Rectal smooth muscle tissue (tissue), 1 donor: ENCODE data around the gene MC5R.

ENCODE experiments used
- H3K27ac ChIP-seq: one replicate; pipeline ENCODE4 v1.7.0; 2013; ENCODE audit warnings: low read depth, low read length, inconsistent platforms
- H3K27me3 ChIP-seq: one replicate; pipeline ENCODE4 v1.7.0; 2013; ENCODE audit warnings: low read length; ENCODE audit not compliant: control insufficient read depth, insufficient read depth
- H3K36me3 ChIP-seq: one replicate; pipeline ENCODE4 v1.7.0; 2013; ENCODE audit warnings: low read length; ENCODE audit not compliant: control insufficient read depth, insufficient read depth
- H3K4me1 ChIP-seq: one replicate; pipeline ENCODE4 v1.7.0; 2013; ENCODE audit warnings: low read length; ENCODE audit not compliant: control insufficient read depth, insufficient read depth
- H3K4me3 ChIP-seq: one replicate; pipeline ENCODE4 v1.7.0; 2013; ENCODE audit warnings: low read length
- H3K9ac ChIP-seq: one replicate; pipeline ENCODE4 v1.7.0; 2013; ENCODE audit warnings: low read length

Gene MC5R

DNA sequence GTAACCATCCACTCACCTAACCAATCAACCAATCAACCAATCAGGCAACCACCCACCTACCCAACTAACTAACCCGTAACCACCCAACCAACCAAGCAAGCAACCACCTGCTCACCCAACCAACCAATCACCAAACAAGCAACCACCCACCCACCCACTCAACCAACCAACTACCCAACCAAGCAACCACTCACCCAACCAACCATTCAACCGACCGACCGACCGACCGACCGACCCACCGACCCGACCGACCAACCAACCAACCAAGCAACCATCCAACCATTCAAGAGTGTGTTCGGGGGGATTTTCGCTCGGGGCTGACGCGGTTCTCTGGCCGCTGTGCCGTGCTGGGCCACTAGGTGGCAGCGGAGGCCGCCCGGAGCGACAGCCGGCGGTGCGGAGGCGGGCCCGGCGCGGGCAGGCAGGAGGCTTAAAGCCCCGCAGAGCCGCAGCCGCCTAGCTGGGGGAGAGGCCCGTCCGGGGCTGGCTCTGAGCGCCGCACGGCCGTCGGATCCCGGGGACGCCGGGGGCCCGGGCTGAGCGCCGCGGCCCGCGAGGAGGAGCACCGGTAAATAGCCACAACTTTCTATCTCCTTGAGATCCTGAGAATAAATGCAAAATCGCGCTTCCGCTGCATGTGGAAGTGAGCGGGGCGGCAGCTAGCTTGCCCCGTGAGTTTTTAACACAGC is at the start of gene MC5R:
Gene MC5R, plus strand, starts transcription at position 443 of the 689 bp plus-strand sequence. CDS start 1,617 bp downstream, outside the sequence.
- peak within 1 kb of the TSS; percentile 60 for H3K4me3 ChIP-seq
- H3K27me3 ChIP-seq = peaks cover 8% of the 10 kb centered on the region
- no peak within 1 kb of the TSS for H3K9ac ChIP-seq
- no peaks in the 10 kb centered on the region for H3K4me1 ChIP-seq
- H3K27ac ChIP-seq = no peak within 1 kb of the TSS
- H3K36me3 ChIP-seq = no peaks in the 10 kb centered on the region

- Histone ChIP-seq H3K4me1 (no peaks in the 10 kb centered on the region), H3K27ac (no peak overlapping the region), H3K9ac (no peak overlapping the region), H3K4me3 (no peak overlapping the region), H3K27me3 (no peaks in the 10 kb centered on the region), H3K36me3 (no peaks in the 10 kb centered on the region)
Measured at GRCh38 chr18:13775058-13775457, 48.9 kb upstream of the MC5R start.

GRCh38 chr18:13791181-13791580 is 32.8 kb upstream of the MC5R start:
- no peaks in the 10 kb centered on the region for H3K4me1 ChIP-seq
- H3K4me3 ChIP-seq = no peak overlapping the region
- no peak overlapping the region for H3K27ac ChIP-seq
- H3K27me3 ChIP-seq = no peaks in the 10 kb centered on the region
- no peak overlapping the region for H3K9ac ChIP-seq
- H3K36me3 ChIP-seq = no peaks in the 10 kb centered on the region

DNA sequence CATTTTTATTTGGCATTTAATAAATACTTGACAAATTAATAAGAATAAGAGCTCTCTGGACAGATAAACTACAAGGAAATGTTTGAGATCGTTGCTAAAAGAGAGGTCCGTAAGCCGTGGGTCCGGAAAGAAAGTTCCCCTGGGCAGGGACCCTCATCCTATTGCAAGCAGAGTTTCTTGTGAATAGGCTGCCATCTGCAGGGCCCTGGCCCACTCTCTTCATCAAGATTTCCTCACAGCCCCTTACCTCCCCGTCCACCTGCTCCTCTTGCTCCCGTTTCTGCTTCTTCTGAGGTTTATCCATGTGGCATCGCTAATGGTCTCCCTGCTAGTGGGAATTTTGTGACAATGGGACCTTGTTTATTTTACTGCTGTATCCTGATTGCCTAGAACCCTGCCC is 30.1 kb upstream of the MC5R start:
- Histone ChIP-seq H3K4me1 (no peaks in the 10 kb centered on the region), H3K36me3 (no peaks in the 10 kb centered on the region), H3K27ac (no peak overlapping the region), H3K4me3 (no peak overlapping the region), H3K9ac (no peak overlapping the region), H3K27me3 (no peaks in the 10 kb centered on the region)

GRCh38 chr18:13796515-13796914 is 27.4 kb upstream of the MC5R start:
- Histone ChIP-seq H3K27me3 (no peaks in the 10 kb centered on the region), H3K36me3 (no peaks in the 10 kb centered on the region), H3K4me3 (no peak overlapping the region), H3K9ac (no peak overlapping the region), H3K4me1 (no peaks in the 10 kb centered on the region), H3K27ac (no peak overlapping the region)

- Histone ChIP-seq H3K27ac (no peak overlapping the region), H3K27me3 (no peaks in the 10 kb centered on the region), H3K4me3 (no peak overlapping the region), H3K9ac (no peak overlapping the region), H3K36me3 (no peaks in the 10 kb centered on the region), H3K4me1 (no peaks in the 10 kb centered on the region)
Measured at GRCh38 chr18:13797157-13797611, 26.8 kb upstream of the MC5R start.

DNA sequence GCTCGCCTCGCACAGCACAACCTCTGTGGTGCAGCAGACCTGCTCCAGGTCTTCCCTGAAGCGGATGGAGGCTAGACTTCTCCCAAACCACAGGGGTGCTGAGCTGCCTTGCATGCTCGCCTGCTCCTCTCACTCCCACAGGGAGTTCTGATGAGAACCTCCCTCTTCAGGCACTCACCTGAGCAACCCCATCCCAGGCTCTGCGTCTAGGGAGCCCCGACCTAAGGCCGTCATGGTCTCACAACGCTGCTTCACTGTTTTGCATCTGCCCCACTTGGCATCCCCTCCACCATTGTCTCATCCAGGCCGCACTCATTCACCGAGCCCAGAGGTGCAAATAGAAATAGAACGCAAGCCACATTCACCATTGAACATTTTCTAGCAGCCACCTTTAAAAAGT is 24.6 kb upstream of the MC5R start:
- no peak overlapping the region for H3K4me3 ChIP-seq

DNA sequence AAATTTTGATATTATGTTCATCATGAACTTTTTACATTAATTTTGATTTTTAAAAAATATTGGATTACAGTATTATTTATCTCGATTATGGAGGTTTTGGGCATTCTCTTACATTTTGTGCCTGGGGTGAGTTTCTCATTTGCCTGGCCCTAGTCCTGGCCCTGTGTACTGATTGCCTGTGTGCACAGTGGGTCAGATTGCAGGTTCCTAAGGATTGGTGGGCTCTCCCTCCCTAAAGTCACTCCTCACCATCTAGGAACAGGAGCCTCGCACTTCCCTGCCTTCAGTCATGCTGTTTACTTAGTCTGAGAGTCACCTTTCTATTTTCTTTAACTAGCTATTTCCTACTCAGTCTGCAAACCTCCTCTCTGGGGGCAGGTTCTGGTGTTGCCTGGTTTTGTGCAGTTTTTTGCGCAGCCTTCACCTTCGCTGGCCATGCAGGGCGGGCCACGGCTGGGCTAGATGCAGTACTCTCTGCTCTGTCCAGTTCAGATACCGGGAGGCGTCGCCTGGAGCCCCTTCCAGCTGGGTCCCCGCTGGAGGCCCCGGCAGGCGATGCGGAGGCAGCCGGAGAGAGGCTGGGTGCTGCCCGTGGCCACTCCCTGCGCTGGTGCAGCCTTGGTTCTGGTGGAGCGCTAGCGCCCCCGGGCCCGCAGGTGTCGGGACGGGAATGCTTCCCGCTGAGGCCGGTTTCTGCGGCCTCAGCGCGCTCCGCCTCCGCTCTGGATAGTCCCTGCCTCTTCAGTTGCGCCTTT is 23.3 kb upstream of the MC5R start:
- H3K27me3 ChIP-seq = no peaks in the 10 kb centered on the region
- no peak overlapping the region for H3K9ac ChIP-seq
- no peak overlapping the region for H3K27ac ChIP-seq
- peak overlapping the region; percentile 58 for H3K4me3 ChIP-seq
- no peaks in the 10 kb centered on the region for H3K4me1 ChIP-seq
- H3K36me3 ChIP-seq = no peaks in the 10 kb centered on the region

More for the DNA sequence above, 24.6 kb upstream of the MC5R start:
- H3K27ac ChIP-seq = no peak overlapping the region
- no peaks in the 10 kb centered on the region for H3K36me3 ChIP-seq
- no peak overlapping the region for H3K9ac ChIP-seq
- H3K4me1 ChIP-seq = no peaks in the 10 kb centered on the region
- H3K27me3 ChIP-seq = no peaks in the 10 kb centered on the region

DNA sequence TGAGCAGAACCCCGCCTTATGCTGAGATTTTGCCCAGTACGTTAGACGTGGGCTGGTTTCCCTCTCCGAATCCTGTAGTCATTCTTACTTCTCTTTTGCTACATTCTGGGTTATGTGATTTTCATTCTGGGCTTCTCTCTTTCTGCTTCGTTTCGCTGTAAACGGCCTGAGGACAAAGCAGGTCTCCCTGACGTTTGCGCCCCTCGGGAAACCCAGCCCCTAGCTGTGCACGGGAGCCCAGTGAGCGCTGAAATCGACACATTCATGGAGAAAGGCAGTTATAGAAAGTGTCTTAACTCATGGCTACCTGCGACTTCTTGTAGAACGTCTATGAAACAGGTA is 22.7 kb upstream of the MC5R start:
- no peaks in the 10 kb centered on the region for H3K27me3 ChIP-seq
- no peaks in the 10 kb centered on the region for H3K4me1 ChIP-seq
- peak overlapping the region; percentile 58 for H3K4me3 ChIP-seq
- H3K27ac ChIP-seq = no peak overlapping the region
- H3K36me3 ChIP-seq = no peaks in the 10 kb centered on the region
- no peak overlapping the region for H3K9ac ChIP-seq

DNA sequence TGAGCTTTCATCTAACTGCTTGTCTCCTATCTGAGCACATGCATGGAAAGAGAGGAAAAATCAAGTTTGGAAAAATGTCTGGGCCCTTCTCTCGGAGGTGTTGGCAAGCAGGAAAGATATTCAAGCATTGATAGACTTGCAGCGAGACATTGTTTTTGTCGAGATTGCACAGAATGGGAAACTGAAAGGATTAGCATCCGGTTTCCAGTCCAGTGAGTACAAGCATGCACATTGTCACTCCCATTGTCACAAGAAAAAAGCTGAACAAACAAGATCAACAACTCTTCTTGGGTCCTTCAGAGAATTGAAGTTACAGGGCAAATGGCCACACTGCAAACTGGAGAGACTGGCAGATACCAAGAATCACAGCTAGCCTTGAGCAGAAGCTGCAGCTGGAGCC is 19.6 kb upstream of the MC5R start:
- no peak overlapping the region for H3K27ac ChIP-seq
- no peaks in the 10 kb centered on the region for H3K27me3 ChIP-seq

DNA sequence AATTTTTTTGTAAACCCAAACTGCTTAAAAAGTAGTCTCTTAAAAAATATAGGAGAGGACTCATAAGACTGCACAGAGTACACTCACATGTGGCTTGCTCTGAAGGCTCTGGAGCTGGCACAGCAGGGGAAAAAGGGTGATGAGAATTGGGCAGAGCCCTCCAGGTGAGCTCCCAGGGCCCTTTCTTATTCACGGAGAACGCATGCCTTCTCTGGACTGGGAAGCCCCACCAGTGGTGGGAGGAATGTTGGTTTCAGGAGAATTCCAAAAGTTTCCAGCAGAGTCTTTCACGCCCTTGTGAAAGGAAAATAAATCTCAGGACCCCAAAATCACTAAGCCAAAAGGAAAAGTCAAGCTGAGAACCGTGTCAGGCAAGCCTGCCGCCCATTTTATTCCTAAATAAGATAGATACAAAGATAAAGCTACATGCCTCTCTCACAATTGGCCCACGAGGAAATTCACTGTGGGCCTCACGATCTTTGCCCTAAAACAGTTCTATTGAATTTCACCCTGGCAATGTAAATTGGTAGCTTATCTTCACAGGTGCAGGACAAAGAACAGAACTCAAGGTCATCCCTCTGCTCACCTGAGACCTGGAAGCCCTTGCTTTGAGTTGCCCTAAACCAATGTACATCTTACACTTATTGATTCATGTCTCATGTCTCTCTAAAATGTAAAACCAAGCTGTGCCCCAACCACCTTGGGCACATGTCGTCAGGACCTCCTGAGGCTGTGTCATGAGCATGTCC is 15.5 kb upstream of the MC5R start:
- Histone ChIP-seq H3K27me3 (no peaks in the 10 kb centered on the region), H3K4me1 (no peaks in the 10 kb centered on the region), H3K9ac (no peak overlapping the region), H3K4me3 (no peak overlapping the region), H3K27ac (no peak overlapping the region), H3K36me3 (no peaks in the 10 kb centered on the region)

More for the DNA sequence above, 19.6 kb upstream of the MC5R start:
- H3K4me3 ChIP-seq = no peak overlapping the region
- no peak overlapping the region for H3K9ac ChIP-seq
- no peaks in the 10 kb centered on the region for H3K36me3 ChIP-seq
- H3K4me1 ChIP-seq = no peaks in the 10 kb centered on the region

GRCh38 chr18:13809043-13809430 is 14.9 kb upstream of the MC5R start:
- Histone ChIP-seq H3K4me3 (no peak overlapping the region), H3K27ac (no peak overlapping the region), H3K27me3 (no peaks in the 10 kb centered on the region), H3K36me3 (no peaks in the 10 kb centered on the region), H3K4me1 (no peaks in the 10 kb centered on the region), H3K9ac (no peak overlapping the region)
